BJ (cell line): ENCODE measurements around the gene CKLF. TPM values are rescaled to one million over a fixed set of nuclear protein-coding genes. Genes with fewer than 3 reads are reported as not detected.

Experiments
- CTCF ChIA-PET: fragments of 350-600 bp; formaldehyde crosslinking; extraction: SDS; loops from one replicate; lab custom pipeline; 2021; ENCODE audit warnings: antibody characterized with exemption, inconsistent platforms; lab: Yijun Ruan, JAX
- POLR2A ChIA-PET: fragments of 300-600 bp; sonication (Branson Sonifier 250); formaldehyde crosslinking; extraction: SDS; loops from one replicate; lab custom pipeline; 2021; ENCODE audit warnings: antibody characterized with exemption; lab: Charles Lee
- DNase-seq: peaks from one replicate; pipeline ENCODE4 v3.0.0-alpha.2; 2011; ENCODE audit warnings: low read depth
- H3K27me3 ChIP-seq: 2 replicates; pipeline ENCODE4 v1.6.0; 2011; ENCODE audit warnings: low read length; ENCODE audit not compliant: control insufficient read depth, insufficient read depth
- H3K36me3 ChIP-seq: 2 replicates; pipeline ENCODE4 v1.5.1; 2011; ENCODE audit warnings: low read length; ENCODE audit not compliant: control insufficient read depth, insufficient read depth
- H3K4me3 ChIP-seq: 2 replicates; pipeline ENCODE4 v1.5.1; 2011; ENCODE audit warnings: low read depth, mild to moderate bottlenecking, control low read depth, low read length
- polyA plus RNA-seq: library from polyadenylated mRNA; depleted of rRNA; stranded (reverse); fragments of >200 nt; gene quantifications from 2 replicates; pipeline ENCODE4 v1.2.3, GENCODE V29; 2011
- TF ChIP-seq, protein P1 (sequence below): IDR thresholded peaks from 2 replicates; pipeline ENCODE4 v1.5.1; 2011; ENCODE audit warnings: low read depth, mild to moderate bottlenecking, control low read depth, inconsistent platforms, low read length, moderate library complexity; ENCODE audit not compliant: insufficient read depth

CKLF gene
- polyA plus RNA-seq, 1 experiment, result 60.8 TPM

DNA sequence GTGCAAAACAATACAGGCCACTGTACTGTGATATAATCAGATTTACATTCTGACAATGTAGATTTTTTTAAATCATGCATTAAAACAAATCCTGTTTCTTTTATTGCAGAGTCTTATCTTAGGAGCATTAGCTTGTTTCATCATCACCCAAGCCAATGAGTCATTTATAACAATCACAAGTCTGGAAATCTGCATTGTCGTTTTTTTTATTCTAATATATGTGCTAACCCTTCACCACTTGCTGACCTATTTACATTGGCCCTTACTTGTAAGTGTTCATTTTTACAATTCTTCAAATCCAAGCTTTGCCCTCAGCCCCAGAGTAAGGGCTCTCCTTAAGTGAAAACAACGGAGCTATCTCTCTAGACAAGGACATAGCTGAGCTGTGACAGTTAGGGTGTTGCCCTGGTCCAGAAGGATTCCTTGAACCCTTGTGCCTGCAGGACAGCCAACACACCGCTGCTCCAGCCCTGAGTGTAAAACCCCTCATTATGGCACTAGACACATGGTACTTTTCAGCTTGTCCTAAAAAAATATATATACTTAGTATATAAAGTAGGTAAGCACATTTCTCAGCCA, 17.5 kb downstream of the CKLF start:
- POLR2A ChIA-PET, result no interaction called here
- TF ChIP-seq, protein P1, sequence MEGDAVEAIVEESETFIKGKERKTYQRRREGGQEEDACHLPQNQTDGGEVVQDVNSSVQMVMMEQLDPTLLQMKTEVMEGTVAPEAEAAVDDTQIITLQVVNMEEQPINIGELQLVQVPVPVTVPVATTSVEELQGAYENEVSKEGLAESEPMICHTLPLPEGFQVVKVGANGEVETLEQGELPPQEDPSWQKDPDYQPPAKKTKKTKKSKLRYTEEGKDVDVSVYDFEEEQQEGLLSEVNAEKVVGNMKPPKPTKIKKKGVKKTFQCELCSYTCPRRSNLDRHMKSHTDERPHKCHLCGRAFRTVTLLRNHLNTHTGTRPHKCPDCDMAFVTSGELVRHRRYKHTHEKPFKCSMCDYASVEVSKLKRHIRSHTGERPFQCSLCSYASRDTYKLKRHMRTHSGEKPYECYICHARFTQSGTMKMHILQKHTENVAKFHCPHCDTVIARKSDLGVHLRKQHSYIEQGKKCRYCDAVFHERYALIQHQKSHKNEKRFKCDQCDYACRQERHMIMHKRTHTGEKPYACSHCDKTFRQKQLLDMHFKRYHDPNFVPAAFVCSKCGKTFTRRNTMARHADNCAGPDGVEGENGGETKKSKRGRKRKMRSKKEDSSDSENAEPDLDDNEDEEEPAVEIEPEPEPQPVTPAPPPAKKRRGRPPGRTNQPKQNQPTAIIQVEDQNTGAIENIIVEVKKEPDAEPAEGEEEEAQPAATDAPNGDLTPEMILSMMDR, result no peak
- DNase-seq, result no peak
- H3K36me3 ChIP-seq, result peaks cover 2% of the 10 kb centered on the region
- H3K4me3 ChIP-seq, result no peak overlapping the region
- no peaks in the 10 kb centered on the region for H3K27me3 ChIP-seq
- CTCF ChIA-PET, result interaction anchor here (1.0 to 1.7 kb wide), 5 partner anchors 11 to 170 kb away, joined by 3 to 5 read pairs (median 4); no protein-coding TSS in a partner anchor

DNA sequence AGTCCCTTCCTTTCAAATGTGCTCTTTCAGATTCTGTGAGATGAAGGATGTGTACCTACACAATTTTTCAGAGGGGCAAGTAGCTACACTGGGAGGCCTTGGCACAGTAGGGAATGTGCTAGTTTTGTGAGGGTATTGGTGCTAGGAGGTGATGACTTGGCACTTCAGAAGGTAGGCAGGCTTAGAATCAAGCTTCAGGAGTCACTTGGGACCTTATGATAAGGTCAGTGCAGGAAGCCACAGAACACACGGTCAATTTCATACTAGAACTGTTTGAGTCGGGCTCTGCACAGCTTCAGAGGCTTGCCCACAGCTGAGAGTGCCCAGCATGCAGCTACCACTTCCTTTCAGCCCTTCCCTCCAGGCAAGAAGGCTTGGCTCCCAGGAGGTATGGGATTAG, 20.0 kb downstream of the CKLF start:
- POLR2A ChIA-PET, result no interaction called here

DNA sequence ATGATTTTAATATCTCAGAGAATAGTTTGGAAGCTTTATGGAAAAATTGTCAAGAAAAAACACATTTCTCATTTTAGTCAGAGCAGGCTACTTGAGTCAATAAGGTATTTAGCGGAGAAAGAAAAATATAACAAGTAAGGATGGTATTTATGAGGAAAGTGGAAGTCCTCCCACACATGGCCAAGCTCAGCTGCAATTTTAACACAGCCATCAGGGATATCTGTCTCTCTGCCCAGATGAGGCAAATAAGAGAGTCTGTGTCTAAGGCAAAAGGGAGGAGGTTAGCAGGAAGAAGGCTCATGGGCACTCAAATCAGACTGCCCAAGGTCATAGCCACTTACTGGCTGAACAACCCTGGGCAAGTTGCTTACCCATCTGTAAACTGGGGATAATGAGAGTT, 21.7 kb downstream of the CKLF start:
- peaks cover 13% of the 10 kb centered on the region for H3K27me3 ChIP-seq
- H3K36me3 ChIP-seq, result no peaks in the 10 kb centered on the region; the same call in 1 of the 2 replicates
- ChIA-PET CTCF (interaction anchor here (0.9 to 2.0 kb wide), 4 partner anchors 12 to 169 kb away, joined by 3 to 7 read pairs (median 4); no protein-coding TSS in a partner anchor), POLR2A (no interaction called here)
- TF ChIP-seq, protein P1, result no peak
- DNase-seq, result no peak
- no peak overlapping the region for H3K4me3 ChIP-seq

More for the DNA sequence above, 20.0 kb downstream of the CKLF start:
- CTCF ChIA-PET, result interaction anchor here (1.2 to 1.9 kb wide), 2 partner anchors 22 to 96 kb away, joined by 3 to 4 read pairs; partner anchors contain the start of gene TK2
- no peak for DNase-seq
- Histone ChIP-seq H3K36me3 (no peaks in the 10 kb centered on the region; the same call in 1 of the 2 replicates), H3K4me3 (no peak overlapping the region), H3K27me3 (no peaks in the 10 kb centered on the region)
- TF ChIP-seq, protein P1, result no peak

DNA sequence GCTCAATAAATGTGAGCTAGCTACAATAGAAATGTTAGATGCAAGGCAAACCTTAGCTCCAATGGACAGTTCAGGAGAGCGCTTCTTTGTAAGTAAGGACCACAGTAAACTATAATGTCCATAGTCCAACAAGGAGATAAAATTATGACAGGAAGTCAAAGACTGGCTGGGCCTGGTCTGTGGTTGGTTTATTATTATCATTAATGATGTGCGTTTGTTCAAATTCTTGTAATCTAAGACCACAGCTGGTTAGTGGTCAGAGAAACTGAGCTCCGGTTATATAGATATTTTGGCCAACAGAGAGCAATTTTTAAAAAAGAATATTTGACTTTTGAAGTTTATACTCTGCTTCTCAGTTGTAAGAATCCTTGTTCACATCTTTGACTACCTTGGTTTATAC, 22.2 kb downstream of the CKLF start:
- ChIA-PET CTCF (interaction anchor here (0.9 to 2.0 kb wide), 3 partner anchors 11 to 170 kb away, joined by 3 to 4 read pairs (median 4); no protein-coding TSS in a partner anchor), POLR2A (no interaction called here)
- TF ChIP-seq, protein P1, result no peak
- H3K27me3 ChIP-seq, result peaks cover 13% of the 10 kb centered on the region
- H3K4me3 ChIP-seq, result no peak overlapping the region
- H3K36me3 ChIP-seq, result no peaks in the 10 kb centered on the region; the same call in 1 of the 2 replicates
- DNase-seq, result no peak

DNA sequence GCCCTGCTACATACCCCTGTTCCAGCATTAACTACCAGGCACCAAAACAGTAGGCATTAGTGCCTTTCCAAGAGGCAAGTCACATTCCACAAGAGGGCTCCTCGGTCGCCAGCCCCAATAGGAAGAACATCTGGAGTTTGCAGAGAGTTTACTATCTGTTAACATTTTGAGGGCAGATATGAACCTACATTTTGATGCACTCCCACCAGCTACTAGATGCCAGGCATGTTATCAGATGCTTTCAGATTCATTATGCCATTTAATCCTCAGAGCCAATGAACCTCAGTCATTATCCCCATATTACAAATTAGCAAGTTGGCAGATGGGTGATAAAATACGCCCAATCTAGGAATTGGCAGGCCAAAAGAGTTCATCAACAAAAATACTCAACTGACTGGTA, 22.7 kb downstream of the CKLF start:
- Histone ChIP-seq H3K4me3 (no peak overlapping the region), H3K27me3 (peaks cover 13% of the 10 kb centered on the region), H3K36me3 (no peaks in the 10 kb centered on the region; the same call in 1 of the 2 replicates)
- ChIA-PET POLR2A (no interaction called here), CTCF (interaction anchor here (0.6 to 2.0 kb wide), 5 partner anchors 11 to 59 kb away, joined by 3 to 5 read pairs (median 4); partner anchors contain the start of gene CKLF)
- no peak for DNase-seq
- TF ChIP-seq, protein P1, result no peak
